NCI-H146 treated with DMSO at 0.1 percent for 48 hours (cell line): ENCODE measurements around the gene KRT32.

Source experiments
- DNase-seq: peaks from one replicate; lab custom pipeline; 2025; ENCODE audit not compliant: unreplicated experiment; lab: John Stamatoyannopoulos, UW

The KRT32 gene

GRCh38 chr17:41466988-41467387 is at the start of gene KRT32:
TSS of gene KRT32 (minus strand) at chr17:41467386. CDS start at chr17:41467325, 61 bp downstream.
- no peak for DNase-seq

GRCh38 chr17:41516830-41517283 is 49.7 kb upstream of the KRT32 start:
- no peak for DNase-seq

GRCh38 chr17:41516147-41516829 is 49.1 kb upstream of the KRT32 start:
- DNase-seq: no peak

- DNase-seq: peak; percentile 69
Measured at GRCh38 chr17:41513168-41513547, 46.0 kb upstream of the KRT32 start.

GRCh38 chr17:41512546-41513167 is 45.5 kb upstream of the KRT32 start:
- no peak for DNase-seq

GRCh38 chr17:41511716-41512115 is 44.5 kb upstream of the KRT32 start:
- no peak for DNase-seq

GRCh38 chr17:41511116-41511515 is 43.9 kb upstream of the KRT32 start:
- DNase-seq: peak; percentile 9

- DNase-seq: peak; percentile 8
Measured at GRCh38 chr17:41510251-41511065, 43.3 kb upstream of the KRT32 start.

GRCh38 chr17:41507315-41507880 is 40.2 kb upstream of the KRT32 start:
- no peak for DNase-seq

- DNase-seq: no peak
Measured at GRCh38 chr17:41505809-41506767, 38.9 kb upstream of the KRT32 start.

- no peak for DNase-seq
Measured at GRCh38 chr17:41505007-41505808, 38.0 kb upstream of the KRT32 start, which contains the start of gene KRT13. TSS of gene KRT13 (minus strand) at chr17:41505612. CDS start at chr17:41505550, 62 bp downstream.

- no peak for DNase-seq
Measured at GRCh38 chr17:41504246-41504977, 37.2 kb upstream of the KRT32 start.

GRCh38 chr17:41503202-41503601 is 36.0 kb upstream of the KRT32 start:
- no peak for DNase-seq

GRCh38 chr17:41500131-41500911 is 33.1 kb upstream of the KRT32 start:
- no peak for DNase-seq

- DNase-seq: no peak
Measured at GRCh38 chr17:41499714-41500113, 32.5 kb upstream of the KRT32 start.

GRCh38 chr17:41498276-41498675 is 31.1 kb upstream of the KRT32 start:
- DNase-seq: no peak

GRCh38 chr17:41496803-41497484 is 29.8 kb upstream of the KRT32 start:
- peak; percentile 5 for DNase-seq
